Medulla oblongata (tissue), 1 donor: ENCODE results near the gene FOXP3.
A peak's percentile ranks its signal among the peaks of the same experiment; 100 is the strongest.

ENCODE experiments used
- DNase-seq: peaks from one replicate; pipeline ENCODE4 v3.0.0-alpha.2; 2015; ENCODE audit errors: extremely low spot score

FOXP3 gene

GRCh38 chrX:49249616-49250015, 14.9 kb downstream of the FOXP3 start:
- no peak for DNase-seq

DNA sequence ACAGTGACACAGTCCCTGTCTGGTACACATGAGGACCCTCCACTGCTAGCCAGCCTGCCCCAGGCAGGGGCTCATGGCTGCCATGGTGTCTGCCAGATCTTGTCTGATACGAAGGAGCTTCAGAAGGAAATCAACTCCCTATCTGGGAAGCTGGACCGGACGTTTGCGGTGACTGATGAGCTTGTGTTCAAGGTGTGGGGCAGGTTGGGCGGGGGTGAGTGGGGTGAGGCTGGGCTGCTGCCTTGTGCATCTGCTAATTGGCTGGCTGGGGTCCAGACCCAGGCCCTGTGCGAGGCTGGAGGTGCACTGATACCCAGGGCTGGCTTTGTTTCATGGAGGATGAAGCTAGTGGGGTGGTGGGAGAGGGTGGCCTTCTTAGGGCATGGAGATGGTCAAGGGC, 15.4 kb downstream of the FOXP3 start:
- DNase-seq = no peak

DNA sequence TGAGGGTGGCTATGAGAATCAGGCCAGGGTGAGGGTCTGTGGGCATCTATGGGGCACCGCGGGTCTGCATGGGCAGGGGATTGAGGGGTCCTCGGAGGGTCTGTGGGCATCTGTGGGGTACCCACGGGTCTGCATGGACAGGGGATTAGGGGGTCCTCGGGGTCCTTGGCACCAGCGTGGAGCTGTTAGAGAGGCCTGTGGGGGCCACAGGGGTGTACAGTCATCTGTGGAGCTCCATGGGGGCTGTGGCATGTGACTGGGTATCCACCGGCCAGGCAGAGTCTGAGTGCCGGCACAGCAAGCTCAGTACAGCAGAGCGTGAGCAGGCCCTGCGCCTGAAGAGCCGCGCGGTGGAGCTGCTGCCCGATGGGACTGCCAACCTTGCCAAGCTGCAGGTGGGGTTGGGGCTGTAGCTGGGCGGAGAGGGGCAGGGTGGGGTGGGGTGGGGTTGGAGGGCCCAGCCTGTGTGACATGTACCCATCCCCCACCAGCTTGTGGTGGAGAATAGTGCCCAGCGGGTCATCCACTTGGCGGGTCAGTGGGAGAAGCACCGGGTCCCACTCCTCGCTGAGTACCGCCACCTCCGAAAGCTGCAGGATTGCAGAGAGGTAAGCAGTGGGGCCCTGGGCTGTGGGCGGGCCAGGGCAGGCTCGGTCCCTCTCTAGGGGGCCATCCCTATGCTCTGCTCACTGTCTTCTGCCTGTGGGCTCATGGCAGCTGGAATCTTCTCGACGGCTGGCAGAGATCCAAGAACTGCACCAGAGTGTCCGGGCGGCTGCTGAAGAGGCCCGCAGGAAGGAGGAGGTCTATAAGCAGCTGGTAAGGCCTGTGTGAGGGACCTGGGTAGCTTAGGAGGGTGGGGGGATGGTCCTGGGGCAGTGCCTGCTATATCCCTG, 16.3 kb downstream of the FOXP3 start:
- no peak for DNase-seq

DNA sequence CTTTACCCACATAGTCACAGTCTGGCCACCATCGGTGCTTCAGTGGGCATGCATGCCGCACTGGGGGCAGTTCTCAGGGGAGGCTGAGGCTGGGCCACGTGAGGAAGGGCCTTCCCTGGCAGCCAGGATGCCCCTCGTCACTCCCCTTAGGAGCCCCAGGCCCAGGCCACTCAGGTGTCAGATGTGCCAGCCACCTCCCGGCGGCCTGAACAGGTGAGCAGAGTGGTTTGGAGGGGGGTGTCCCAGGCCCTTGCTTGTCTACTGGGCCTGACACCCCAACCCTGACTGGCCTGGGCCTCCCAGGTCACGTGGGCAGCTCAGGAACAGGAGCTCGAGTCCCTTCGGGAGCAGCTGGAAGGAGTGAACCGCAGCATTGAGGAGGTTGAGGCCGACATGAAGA, 17.2 kb downstream of the FOXP3 start:
- DNase-seq = no peak

GRCh38 chrX:49246541-49246940, 18.0 kb downstream of the FOXP3 start:
- no peak for DNase-seq

DNA sequence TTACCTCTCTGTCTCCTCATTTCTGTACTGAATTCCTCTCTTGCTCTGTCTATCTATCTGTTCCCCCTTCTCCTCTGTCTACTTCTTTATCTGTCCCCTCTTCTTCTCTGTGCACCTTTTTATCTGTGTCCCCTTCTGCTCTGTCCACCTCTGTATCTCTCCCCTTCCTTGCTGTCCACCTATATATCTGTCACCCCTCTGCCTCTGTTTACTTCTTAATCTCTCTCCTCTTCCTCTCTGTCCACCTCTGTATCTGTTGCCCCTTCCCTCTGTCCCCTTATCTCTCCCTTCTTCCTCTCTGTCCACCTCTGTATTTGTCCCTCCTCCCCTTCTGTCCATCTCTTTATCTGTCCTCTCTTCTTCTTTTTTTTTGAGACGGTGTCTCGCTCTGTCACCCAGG, 20.3 kb downstream of the FOXP3 start:
- no peak for DNase-seq

DNA sequence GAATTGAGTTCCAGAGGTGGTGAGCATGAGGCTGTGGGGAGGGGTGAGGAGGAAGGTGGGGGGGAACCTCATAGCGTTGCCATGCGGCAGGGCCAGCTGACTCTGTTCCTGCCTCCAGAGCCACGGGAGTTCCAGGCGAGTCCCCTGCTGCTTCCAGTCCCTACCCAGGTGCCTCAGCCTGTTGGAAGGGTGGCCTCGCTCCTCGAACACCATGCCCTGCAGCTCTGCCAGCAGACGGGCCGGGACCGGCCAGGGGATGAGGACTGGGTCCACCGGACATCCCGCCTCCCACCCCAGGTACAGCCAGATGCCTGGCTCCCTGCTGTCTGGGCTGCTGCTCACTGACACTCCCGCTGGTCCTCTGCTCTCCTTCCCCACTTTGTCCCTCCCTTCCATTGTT, 21.3 kb downstream of the FOXP3 start:
- DNase-seq = no peak

DNA sequence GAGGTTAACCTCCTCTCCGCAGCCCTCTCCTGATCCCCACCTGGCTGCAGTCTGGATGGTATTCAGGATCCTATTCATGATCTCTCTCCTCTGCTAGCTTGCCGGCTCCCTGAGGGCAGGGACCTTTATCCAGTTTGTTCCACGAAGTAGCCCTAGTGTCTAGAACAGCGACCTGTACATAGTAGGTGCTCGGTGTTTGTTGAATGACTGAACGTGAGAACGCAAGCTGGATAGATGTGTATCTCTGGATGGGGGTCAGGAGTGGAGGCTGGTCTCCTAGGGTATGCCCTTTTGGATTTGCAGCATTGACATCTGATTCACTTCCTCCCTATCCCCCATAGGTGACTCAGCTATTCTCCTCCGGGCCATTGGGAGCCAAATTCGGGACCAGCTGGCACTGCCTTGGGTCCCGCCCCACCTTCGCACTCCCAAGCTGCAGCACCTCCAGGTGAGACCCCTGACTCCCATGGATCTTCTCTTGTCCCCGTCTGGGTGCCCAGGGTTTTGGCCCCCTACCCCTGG, 21.9 kb downstream of the FOXP3 start:
- no peak for DNase-seq

DNA sequence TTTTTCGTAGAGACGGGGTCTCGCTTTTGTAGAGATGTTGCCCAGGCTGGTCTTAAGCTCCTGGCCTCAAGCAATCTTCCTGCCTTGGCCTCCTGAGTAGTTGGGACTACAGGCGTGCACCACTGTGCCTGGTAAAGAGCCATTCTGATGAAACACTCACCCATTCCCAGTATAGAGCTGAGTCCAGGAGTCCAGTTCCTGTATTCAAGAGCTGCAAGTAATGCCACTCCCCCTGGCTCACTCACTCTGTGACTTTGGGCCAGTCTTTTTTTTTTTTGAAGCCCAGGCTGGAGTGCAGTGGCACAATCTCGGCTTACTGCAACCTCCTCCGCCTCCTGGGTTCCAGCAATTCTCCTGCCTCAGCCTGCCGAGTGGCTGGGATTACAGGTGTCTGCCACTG, 25.8 kb downstream of the FOXP3 start:
- no peak for DNase-seq

DNA sequence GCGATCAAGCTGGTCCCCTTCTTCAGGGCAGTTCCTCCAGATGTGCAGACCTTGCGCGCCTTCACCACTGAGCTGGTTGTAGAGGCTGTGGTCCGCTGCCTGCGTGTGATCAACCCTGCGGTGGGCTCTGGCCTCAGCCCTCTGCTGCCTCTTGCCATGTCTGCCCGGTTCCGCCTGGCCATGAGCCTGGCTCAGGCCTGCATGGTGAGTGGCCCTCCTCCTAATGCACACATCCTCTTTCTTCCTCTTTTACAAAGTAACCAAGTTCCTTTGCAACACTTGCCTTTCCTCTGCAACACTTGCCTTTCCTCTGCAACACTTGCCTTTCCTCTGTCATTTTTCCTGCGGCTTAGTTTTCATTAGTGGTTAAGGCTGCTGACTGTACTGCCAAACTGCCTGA, 27.4 kb downstream of the FOXP3 start:
- peak; percentile 35 for DNase-seq

DNA sequence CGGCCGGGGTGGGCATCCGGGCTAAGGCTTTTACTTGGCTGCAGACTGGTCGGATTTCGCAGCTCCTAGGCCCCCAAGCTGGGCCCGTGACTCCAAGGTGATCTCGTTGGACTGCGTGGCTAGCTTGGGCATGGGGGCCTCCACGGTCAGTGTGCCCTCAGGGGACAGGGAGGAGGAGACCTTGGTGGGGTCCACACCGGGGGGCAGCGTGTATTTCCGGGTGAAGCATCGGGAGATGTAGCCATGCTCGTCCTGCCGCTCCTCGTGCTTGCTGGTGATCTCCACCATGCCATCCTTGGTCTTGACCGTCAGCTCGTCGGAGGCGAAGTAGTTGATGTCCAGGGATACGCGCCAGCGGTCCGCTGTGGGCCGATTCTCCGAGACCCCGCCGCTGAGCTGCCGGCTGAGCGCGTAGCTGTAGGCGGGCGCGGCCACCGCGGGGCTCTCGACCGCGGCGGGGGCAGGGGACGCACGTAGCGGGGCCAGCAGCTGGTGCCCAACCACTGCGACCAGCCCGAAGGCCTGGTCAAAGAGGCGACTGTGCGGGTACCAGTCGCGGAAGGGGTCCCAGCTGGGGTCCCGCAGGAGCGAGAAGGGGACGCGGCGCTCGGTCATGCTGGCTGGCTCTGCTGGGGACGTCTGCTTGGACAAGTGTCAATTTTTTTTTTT, 30.5 kb downstream of the FOXP3 start:
- DNase-seq = no peak

DNA sequence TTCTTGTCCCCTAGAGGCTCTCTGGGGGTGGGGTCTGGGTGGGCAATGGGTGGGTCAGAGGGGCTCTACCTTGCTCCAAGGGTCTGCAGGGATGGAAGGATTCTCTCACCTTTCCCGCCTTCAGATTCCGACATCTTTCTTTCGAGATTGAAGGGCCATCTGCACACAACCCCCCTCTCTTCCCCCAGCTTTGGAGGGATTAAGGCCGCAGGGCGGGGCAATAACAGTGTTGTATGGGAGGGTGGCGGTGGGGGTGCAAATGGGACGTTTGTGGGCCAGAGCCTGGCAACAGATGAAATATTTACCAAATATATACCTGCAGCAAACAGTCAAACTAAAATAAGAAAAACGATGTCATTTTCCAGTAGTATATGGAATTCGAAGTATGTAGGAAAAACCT, 31.3 kb downstream of the FOXP3 start, which contains the start of gene CACNA1F:
CACNA1F (minus strand) TSS at position 165 of the 400 bp plus-strand sequence; CDS start at position 134, 31 bp downstream.
- no peak for DNase-seq

- no peak for DNase-seq
These were observed 32.0 kb downstream of the FOXP3 start for GRCh38 chrX:49232525-49232924.

DNA sequence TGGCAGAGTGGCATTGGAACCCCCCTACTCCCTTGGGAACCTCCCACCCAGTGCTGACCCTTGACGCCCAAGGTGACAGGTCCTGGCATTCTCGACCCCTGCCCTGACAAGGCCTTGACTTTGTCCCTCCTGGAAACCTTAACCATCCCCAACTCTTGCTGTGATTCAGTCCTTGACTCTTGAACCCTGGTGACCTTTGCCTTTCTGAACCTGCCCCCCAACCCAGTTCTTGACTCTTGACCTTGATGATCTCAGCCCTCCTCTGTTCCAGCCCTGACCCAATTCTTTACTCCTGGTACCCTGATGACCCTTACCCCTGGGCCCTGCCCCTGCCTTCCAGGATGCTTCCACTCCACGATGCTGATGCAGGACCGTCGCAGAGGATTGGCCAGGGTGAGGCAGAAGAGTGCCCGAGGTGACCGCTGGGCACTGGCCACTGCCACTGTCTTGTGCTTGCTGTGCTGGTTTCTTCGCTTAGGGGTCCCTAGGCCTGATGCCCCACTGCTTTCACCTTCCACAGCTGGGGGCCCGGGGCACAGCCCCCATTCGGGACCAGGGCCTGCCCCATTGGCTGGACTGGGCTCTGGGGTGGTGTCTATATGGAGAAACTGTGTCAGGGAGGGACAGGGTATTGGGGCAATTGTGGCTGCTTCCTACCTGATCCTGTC, 33.0 kb downstream of the FOXP3 start:
- no peak for DNase-seq

DNA sequence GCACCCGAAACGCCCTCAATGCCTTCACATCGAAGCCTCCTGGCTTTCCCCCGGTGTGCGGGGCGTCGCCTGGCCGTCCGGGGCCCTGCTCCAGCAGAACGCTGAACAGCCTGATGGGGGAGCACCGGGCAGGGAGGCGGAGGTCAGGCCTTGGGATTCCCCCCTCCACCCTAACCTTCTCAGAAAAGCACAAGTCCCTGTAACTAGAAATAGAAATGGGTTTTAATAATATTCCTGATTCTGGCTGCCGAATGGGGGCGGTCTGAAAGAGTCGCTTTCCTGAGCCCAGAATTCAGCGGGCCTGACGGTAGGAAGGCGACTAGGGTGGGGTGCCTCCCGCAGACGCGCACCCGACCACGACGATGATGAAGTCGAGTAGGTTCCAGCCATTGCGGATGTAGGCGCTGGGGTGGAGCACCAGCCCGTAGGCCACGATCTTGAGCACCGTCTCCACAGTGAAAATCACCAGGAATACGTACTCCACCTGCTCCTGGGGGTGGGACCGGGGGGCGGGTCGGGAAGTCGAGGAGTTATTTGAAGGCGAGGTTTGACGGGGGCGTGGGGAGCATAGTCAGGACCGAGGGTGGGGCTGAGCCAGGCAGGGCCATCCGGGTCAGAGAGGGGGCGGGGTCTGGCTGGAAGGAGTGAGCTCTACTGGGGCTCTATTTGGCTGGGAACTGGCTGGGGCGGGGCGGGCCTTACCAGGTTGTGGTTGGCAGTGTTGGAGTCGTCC, 33.8 kb downstream of the FOXP3 start:
- DNase-seq = peak; percentile 2

DNA sequence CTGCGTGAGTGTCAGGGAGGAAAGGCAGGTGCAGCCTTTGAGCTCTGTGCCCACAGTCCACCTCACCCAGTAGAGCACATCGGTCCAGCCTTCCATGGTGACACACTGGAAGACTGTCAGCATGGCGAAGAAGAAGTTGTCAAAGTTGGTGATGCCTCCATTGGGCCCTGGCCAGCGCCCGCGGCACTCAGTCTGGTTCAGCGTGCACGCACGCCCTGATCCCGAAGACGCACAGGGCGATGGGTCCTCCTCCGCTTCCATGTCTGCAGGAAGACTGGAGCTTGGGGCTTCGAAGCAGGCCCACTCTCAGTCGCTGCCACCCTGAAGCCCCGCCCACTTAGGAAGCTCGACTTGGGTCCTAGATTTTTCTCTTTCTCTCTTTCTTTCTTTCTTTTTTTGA, 36.3 kb downstream of the FOXP3 start:
- no peak for DNase-seq

GRCh38 chrX:49227726-49228125, 36.8 kb downstream of the FOXP3 start:
- no peak for DNase-seq

DNA sequence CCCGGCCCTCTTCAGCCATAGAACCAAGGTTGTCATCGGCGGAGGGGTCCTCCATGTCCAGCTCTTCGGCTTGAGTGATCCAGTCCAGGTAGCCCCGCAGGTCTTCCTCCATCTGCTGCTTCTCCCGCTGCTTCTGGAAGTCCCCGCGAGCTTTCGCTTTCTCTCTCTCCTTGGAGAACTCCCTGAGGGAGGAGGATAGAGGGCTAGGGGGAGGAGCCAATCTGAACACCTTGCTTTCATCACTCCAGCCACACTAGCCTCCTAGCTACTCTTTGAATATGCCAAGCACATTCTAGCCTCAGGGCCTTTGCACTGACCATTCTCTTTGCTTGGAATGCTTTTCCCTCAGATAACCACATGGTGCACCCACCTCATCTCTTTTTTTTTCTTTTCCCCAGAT, 37.6 kb downstream of the FOXP3 start:
- no peak for DNase-seq

- DNase-seq = no peak
These were observed 38.7 kb downstream of the FOXP3 start for GRCh38 chrX:49225858-49226257.

GRCh38 chrX:49221868-49222267, 42.6 kb downstream of the FOXP3 start:
- DNase-seq = no peak

DNA sequence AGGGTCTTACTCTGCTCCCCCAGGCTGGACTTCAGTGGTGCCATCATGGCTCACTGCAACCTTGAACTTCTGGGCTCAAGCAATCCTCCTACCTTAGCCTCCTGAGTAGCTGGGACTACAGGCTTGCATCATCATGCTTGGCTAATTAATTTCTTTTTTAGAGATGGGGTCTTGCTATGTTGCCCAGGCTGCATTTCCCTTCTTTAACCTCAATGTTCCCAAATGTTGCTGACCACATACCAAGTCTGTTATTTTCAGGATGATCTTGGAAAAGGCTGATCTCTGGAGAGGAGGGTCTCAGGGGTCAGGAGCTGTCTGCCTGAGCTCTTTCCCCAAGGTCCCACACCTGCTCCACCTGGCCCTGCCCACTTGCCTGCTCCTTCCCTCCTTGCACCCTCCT, 44.4 kb downstream of the FOXP3 start:
- DNase-seq = no peak
